Measurements from ENCODE around the gene TLCD3A. TPM values are rescaled to one million over a fixed set of nuclear protein-coding genes. Genes with fewer than 3 reads are reported as not detected.

Gene TLCD3A
- polyA plus RNA-seq, 1 of the 3 experiments (the other 2 are of a cell fraction) = 31.7 TPM

- Histone ChIP-seq H3K9me3 (no peaks in the 10 kb centered on the region), H2AFZ (ENCODE audit: low read depth) (no peak overlapping the region), H3K4me3 (ENCODE audit: low read depth in 2 of 2, low read length in 1 of 2) (no peak overlapping the region), H3F3A (replicated peaks; ENCODE audit: insufficient read depth) (peaks cover 10% of the 10 kb centered on the region), H3K27me3 (ENCODE audit: insufficient read depth) (no peaks in the 10 kb centered on the region), H3K27ac (ENCODE audit: low read depth in 2 of 2, low read length in 1 of 2) (no peak overlapping the region), H3K79me2 (ENCODE audit: insufficient read depth) (no peaks in the 10 kb centered on the region), H3K4me2 (no peak overlapping the region), H3K9ac (no peak overlapping the region), H4K20me1 (ENCODE audit: insufficient read depth) (no peaks in the 10 kb centered on the region), H3K9me2 (no peaks in the 10 kb centered on the region), H3K36me3 (replicated peaks in 1 of 2; ENCODE audit: control insufficient read depth in 1 of 2, insufficient read depth in 2 of 2, low read length in 1 of 2) (no peaks in the 10 kb centered on the region), H3K4me1 (ENCODE audit: control insufficient read depth in 1 of 2, insufficient read depth in 2 of 2, low read depth in 1 of 2, low read length in 1 of 2) (no peaks in the 10 kb centered on the region)
- POLR2A ChIA-PET = no interaction called here
- DNase-seq = no peak
- CTCF ChIA-PET = no interaction called here
- TF ChIP-seq RFX5 (IDR thresholded peaks at IDR 0.05; ENCODE audit: low read length) = no peak
- no peak for TF ChIP-seq POLR2AphosphoS5 (IDR thresholded peaks at IDR 0.05; ENCODE audit: low read depth, low read length)
- TF ChIP-seq JUND (IDR thresholded peaks at IDR 0.05) = no peak
- no peak for TF ChIP-seq GABPA (IDR thresholded peaks at IDR 0.05; ENCODE audit: low read depth)
- no peak for TF ChIP-seq FOXJ3 (CRISPR knock-in tag; IDR thresholded peaks at IDR 0.05)
- TF ChIP-seq NRF1 (IDR thresholded peaks at IDR 0.05; ENCODE audit: low read depth, low read length) = no peak
- TF ChIP-seq, protein P1, sequence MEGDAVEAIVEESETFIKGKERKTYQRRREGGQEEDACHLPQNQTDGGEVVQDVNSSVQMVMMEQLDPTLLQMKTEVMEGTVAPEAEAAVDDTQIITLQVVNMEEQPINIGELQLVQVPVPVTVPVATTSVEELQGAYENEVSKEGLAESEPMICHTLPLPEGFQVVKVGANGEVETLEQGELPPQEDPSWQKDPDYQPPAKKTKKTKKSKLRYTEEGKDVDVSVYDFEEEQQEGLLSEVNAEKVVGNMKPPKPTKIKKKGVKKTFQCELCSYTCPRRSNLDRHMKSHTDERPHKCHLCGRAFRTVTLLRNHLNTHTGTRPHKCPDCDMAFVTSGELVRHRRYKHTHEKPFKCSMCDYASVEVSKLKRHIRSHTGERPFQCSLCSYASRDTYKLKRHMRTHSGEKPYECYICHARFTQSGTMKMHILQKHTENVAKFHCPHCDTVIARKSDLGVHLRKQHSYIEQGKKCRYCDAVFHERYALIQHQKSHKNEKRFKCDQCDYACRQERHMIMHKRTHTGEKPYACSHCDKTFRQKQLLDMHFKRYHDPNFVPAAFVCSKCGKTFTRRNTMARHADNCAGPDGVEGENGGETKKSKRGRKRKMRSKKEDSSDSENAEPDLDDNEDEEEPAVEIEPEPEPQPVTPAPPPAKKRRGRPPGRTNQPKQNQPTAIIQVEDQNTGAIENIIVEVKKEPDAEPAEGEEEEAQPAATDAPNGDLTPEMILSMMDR (IDR thresholded peaks at IDR 0.05) = no peak
- no peak for TF ChIP-seq ELF1 (IDR thresholded peaks at IDR 0.05)
- TF ChIP-seq TEAD4 (IDR thresholded peaks at IDR 0.05; ENCODE audit: borderline replicate concordance, insufficient read depth) = no peak
- TF ChIP-seq, protein P2, sequence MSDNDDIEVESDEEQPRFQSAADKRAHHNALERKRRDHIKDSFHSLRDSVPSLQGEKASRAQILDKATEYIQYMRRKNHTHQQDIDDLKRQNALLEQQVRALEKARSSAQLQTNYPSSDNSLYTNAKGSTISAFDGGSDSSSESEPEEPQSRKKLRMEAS (IDR thresholded peaks at IDR 0.05; ENCODE audit: low read depth) = no peak
- TF ChIP-seq EZH2phosphoT487 (IDR thresholded peaks at IDR 0.05; ENCODE audit: borderline replicate concordance, low read depth) = no peak
- no peak for TF ChIP-seq PBX3 (IDR thresholded peaks at IDR 0.05)
- TF ChIP-seq NFIC (IDR thresholded peaks at IDR 0.05; ENCODE audit: borderline replicate concordance) = no peak
- no peak for TF ChIP-seq EP300 (IDR thresholded peaks at IDR 0.05; ENCODE audit: borderline replicate concordance in 1 of 2, low read depth in 1 of 2, low read length in 1 of 2)
- no peak for TF ChIP-seq RAD21 (IDR thresholded peaks at IDR 0.05; ENCODE audit: low read length)
- no peak for TF ChIP-seq CHD2 (IDR thresholded peaks at IDR 0.05; ENCODE audit: low read length, partially characterized antibody)
- TF ChIP-seq MXI1 (IDR thresholded peaks at IDR 0.05; ENCODE audit: low read depth, low read length) = no peak
- no peak for TF ChIP-seq SIN3A (IDR thresholded peaks at IDR 0.05; ENCODE audit: borderline replicate concordance, low read depth, low read length)
- TF ChIP-seq RXRA (IDR thresholded peaks at IDR 0.05; ENCODE audit: borderline replicate concordance, low read depth) = no peak
- WGBS (ENCODE audit: low lambda C conversion rate) = 96% methylated on average over 14 of the region's 14 CpGs
Observed at GRCh38 chr17:725084-725483, 7.3 kb upstream of the TLCD3A start.
